HG03354 (cell line): ENCODE data around the gene SLC9A2.

Experiments used
- ATAC-seq: cut with Tn5 transposase; IDR thresholded peaks from one replicate; pipeline ENCODE4 v1.9.1; 2021; ENCODE audit warnings: mild to moderate bottlenecking; ENCODE audit not compliant: unreplicated experiment, poor library complexity, severe bottlenecking

Gene SLC9A2

GRCh38 chr2:102717308-102718018, 98.1 kb downstream of the SLC9A2 start:
- no peak for ATAC-seq

- ATAC-seq: no peak
Observed at GRCh38 chr2:102718387-102719316, 99.3 kb downstream of the SLC9A2 start.

GRCh38 chr2:102724016-102724490, 104.7 kb downstream of the SLC9A2 start:
- no peak for ATAC-seq

- no peak for ATAC-seq
Observed at GRCh38 chr2:102724553-102724952, 105.2 kb downstream of the SLC9A2 start.

- no peak for ATAC-seq
Observed at GRCh38 chr2:102726128-102727087, 107.1 kb downstream of the SLC9A2 start.

GRCh38 chr2:102735416-102736109, 116.2 kb downstream of the SLC9A2 start:
- no peak for ATAC-seq

- ATAC-seq: peak; percentile 40
Observed at GRCh38 chr2:102736110-102736409, 116.7 kb downstream of the SLC9A2 start.

- ATAC-seq: peak; percentile 92
Observed at GRCh38 chr2:102736410-102737409, 117.4 kb downstream of the SLC9A2 start.

GRCh38 chr2:102737431-102737830, 118.1 kb downstream of the SLC9A2 start:
- ATAC-seq: peak; percentile 36

GRCh38 chr2:102743259-102743658, 123.9 kb downstream of the SLC9A2 start:
- ATAC-seq: no peak

- no peak for ATAC-seq
Observed at GRCh38 chr2:102748107-102748506, 128.8 kb downstream of the SLC9A2 start.

GRCh38 chr2:102749938-102750337, 130.6 kb downstream of the SLC9A2 start:
- no peak for ATAC-seq

- peak; percentile 64 for ATAC-seq
Observed at GRCh38 chr2:102753563-102754159, 134.3 kb downstream of the SLC9A2 start.

- no peak for ATAC-seq
Observed at GRCh38 chr2:102754456-102755145, 135.2 kb downstream of the SLC9A2 start.

- ATAC-seq: no peak
Observed at GRCh38 chr2:102755284-102755683, 135.9 kb downstream of the SLC9A2 start.

- ATAC-seq: no peak
Observed at GRCh38 chr2:102758439-102758838, 139.1 kb downstream of the SLC9A2 start.
